Ecto neural progenitor cell (in vitro differentiated cells): Measurements from ENCODE around the gene KCTD18.
A peak's percentile ranks its signal among the peaks of the same experiment; 100 is the strongest.

Experiments
- DNase-seq: peaks from one replicate; pipeline ENCODE4 v3.0.0-alpha.2; 2018; ENCODE audit warnings: low spot score

KCTD18 gene

DNA sequence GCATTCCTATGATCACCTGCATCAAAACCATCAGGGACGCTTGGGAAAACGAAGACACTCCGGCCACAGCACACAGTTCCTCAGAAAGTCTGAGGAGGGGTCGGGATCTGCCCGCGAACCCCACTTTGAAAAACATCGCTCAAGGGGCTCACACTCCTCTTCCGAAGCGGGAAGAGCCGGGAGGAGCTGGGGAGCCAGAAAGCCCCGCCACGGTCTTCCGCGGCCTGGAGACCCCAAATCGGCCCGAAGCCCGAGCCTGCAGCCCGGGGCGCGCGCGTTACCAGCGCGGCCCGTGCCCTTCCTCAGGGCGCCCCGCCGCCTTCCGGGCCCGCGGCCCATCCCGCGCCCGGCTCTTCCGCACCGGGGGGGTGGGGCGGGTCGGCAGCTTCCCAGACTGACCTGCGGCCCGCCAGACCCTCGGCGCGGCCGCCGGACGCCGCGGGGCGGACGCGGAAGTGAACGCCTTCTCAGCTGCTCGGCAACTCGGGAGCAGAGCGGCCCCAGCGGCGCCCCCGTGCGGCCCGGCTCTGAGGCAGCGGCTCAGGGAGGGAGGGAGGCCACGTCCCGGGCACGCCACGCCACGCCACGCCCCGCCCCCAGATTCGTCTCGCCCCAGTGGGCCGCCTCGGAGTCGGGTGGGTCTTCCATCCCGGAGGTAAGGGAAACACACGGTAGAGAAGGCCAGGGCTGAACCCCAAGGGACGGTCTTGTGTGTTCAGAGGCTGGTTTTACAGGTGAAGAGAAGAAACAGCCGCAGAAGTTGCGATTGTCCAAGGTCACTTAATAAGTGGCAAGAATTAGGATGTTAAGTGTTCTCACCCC is at the start of gene KCTD18:
Gene KCTD18 (minus strand): TSS at position 457 of the 822 bp plus-strand sequence. CDS start 3,052 bp downstream, outside the sequence.
- DNase-seq = peak; percentile 94

DNA sequence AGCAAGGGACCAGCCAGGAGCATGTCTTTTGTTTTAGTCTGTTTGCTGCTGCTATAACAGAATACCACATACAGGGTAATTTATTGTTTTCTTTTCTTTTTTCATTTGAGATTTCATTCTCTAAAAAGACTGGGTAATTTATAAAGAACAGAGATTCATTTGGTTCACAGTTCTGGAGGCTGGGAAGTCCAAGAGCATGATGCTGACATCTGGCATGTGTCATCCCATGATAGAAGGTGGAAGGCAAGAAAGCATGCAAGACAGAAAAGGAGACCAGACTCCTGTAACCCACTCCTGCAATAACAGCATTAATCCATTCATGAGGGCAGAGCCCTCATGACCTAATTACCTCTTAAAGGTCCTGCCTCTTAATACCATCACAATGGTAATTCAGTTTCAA is 30.9 kb upstream of the KCTD18 start:
- no peak for DNase-seq

- DNase-seq = no peak
These were observed 28.3 kb upstream of the KCTD18 start for GRCh38 chr2:200538139-200538538.

GRCh38 chr2:200534572-200534971 is 24.7 kb upstream of the KCTD18 start:
- DNase-seq = no peak

DNA sequence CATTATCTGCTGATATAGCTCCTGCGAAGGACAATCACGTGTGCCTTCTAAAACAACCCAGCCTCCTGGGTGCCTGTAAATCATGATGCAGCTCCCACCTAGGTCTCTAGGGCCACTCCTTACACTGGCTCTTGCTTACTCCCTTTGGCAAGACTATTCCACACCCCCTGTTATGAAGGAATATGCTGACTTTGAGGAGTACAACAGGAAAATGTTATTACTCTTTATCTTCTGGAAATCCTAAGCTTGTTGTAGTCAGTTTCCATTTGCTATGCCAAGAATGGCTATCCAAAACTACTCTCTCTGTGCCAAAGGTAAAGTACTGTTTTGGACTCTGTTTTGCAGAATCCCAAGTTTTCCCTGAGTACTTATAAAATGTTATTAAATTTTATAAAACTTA is 23.9 kb upstream of the KCTD18 start:
- DNase-seq = no peak

DNA sequence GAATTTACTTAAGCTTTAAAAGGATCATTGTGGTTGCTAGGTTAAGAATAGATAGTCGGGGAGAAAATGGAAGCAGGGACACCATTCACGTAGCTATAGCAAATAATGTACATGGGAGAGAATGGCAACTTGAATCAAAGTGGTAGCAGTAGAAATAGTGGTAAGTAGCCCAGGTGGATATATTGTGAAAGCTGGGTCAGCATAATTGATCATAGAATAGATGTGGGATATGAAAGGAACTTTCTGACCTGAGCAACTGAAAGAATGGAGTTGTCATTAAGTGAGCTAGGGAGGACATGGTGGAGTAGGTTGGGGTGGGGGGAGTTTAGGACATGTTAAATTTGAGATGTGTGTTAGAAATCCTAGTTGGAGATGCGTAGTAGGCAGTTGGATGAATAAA is 18.4 kb upstream of the KCTD18 start:
- no peak for DNase-seq

DNA sequence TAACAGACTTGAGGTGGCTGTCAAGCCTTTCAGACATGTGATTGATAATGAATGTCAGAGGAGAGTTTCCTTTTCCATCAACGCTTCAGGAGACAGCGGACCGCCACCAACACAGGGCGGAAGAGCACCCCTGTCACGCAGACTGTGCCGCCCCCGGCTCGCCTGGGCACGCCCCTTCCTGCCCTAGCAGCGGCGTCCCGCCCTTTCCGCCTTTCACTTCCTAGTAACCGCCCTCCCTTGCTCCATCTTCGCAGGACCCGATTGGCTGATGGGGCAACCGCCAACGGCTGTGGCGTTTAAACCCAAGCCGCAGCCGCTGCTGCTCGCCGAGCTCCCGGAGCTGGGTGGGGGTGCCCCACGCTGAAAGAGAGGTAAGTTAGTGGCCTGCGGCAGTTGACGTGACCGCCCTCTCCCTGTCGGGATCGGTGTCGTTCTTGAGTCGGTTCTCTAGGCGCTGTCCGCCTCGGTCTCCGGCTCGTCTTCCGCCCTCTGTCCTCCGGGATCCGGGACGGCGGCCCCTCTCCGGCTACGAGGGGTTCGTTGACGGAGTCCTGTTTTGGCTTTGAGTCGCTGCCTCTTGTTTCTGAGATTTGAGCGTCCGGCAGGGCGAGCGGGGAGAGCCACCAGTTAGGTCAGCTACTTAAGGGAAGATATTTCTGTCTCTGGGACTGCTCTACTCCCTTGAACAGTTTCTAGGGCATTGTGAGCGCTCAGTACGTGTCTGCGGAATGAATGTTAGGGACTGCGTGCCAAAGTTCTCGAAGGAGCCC is 16.2 kb upstream of the KCTD18 start, which contains the start of gene SGO2:
Gene SGO2 (plus strand): TSS at position 326 of the 770 bp plus-strand sequence. CDS start 6,769 bp downstream, outside the sequence.
- peak; percentile 92 for DNase-seq

- DNase-seq = no peak
These were observed 15.6 kb upstream of the KCTD18 start for GRCh38 chr2:200525551-200525881.

DNA sequence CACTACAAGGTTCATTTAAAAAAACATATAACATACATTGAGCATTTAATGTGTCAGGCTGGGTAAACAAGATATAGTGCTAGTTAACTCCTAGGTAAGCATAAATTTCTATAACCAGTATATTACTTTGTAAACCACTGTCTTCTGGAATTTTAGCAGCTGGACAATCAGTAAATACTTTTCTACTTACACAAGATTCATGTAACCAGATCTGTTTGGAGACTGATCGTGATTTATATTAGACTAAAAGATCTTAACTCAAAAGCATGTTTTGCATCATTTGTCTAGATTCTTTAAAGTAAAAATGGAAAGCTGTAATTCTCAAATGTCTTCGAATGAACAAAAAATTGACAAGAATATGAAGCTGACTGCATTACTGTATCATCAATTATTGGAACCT is 15.2 kb upstream of the KCTD18 start:
- DNase-seq = no peak

GRCh38 chr2:200523604-200524003 is 13.7 kb upstream of the KCTD18 start:
- DNase-seq = no peak

GRCh38 chr2:200523158-200523557 is 13.3 kb upstream of the KCTD18 start:
- DNase-seq = no peak

- no peak for DNase-seq
These were observed 5.3 kb upstream of the KCTD18 start for GRCh38 chr2:200515155-200515554.

GRCh38 chr2:200509235-200509611 is 645 bp downstream of the KCTD18 start:
- DNase-seq = no peak

DNA sequence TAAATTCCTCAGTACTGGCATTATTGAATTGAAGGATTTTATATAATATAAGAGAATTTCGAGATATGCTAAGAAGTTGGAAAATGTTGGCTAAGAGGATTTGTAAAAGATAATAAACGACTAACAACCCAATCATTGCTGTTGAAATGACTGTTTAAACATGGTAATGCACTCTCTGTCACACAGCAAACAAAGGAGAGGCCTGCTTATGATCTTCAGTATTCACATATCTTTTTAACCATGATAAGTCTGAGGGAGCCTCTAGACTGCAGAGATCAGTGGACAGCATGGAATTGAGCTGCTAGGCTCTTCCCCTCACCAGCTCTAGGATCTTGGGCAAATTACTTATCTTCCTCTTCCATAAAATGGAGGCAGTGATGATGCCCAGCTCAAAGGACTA is 2.7 kb downstream of the KCTD18 start:
- DNase-seq = no peak

DNA sequence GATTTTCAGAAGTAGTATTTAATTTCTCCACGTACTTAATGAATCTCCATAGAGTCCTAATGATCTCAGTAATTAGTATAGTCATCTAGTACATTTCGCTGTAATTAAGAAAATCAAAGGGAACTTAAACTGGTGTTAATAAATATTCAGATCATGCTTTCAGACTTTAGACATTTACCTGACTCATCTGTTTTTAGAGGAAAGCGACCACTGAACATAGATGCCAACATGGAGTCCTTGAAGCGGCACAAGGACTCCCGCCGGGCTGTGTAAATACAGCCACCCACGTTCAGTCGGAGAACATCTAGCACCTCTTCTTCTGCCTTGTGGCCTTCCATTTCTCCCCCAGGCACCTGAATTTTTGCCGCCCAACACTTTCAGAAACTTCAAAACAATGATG is 3.2 kb downstream of the KCTD18 start:
- DNase-seq = no peak

GRCh38 chr2:200502196-200502595 is 7.7 kb downstream of the KCTD18 start:
- DNase-seq = no peak

- DNase-seq = no peak
These were observed 11.3 kb downstream of the KCTD18 start for GRCh38 chr2:200498402-200499162.

DNA sequence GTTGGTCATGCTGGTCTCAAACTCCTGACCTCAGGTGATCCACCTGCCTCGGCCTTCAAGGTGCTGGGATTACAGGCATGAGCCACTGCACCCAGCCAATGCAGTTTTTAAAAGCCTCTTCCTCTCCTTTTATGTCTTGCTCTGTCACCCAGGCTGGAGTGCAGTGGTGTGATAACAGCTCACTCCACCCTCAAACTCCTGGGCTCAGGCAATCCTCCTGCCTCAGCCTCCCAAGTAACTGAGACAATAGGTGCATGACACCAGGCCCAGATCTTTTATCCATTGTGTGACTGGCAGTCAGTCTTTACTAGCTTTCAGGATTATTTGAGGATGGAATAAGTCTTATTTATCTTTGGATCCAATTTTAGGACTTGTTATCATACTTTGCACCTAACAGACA is 13.2 kb downstream of the KCTD18 start:
- no peak for DNase-seq

GRCh38 chr2:200494048-200494447 is 15.8 kb downstream of the KCTD18 start:
- no peak for DNase-seq

DNA sequence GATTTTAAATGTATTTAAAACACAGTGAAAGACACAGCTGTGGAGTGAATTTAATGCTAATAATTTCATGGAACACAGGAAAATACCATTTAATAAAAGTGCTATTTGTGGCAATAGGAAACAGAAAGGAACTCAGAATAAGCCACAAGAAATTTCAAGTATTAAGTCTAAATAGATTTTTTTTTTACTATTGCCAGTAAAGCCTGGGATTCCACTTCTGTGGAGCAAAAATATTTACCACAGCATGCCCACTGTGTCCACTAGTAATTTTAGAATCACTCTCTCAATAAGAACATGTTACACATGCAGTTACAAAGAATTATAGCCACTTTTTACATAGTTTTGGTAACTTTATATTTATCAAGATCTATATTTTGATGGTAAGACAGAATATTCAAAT is 17.2 kb downstream of the KCTD18 start:
- no peak for DNase-seq

DNA sequence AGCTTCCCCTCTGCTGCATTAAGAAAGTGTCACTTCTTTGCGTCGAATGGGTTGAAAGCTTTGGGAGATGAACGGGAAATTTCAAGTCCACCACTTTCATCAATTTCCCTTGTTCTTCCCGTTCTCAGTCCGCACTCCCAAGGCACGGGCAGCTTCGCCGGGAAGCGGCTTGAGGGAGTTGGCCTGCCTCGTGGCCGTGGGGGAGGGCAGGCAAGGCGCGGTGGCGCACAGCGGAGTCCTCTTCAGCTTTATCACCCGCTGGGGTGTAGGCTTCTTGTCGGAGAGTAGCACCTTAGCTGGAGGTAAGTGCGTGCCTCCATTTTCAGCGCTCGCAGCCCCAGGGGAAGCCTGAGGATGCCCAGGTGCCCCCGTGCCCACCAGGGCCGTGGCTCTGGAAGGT is 19.9 kb downstream of the KCTD18 start:
- DNase-seq = no peak

- no peak for DNase-seq
These were observed 21.7 kb downstream of the KCTD18 start for GRCh38 chr2:200488169-200488568.

DNA sequence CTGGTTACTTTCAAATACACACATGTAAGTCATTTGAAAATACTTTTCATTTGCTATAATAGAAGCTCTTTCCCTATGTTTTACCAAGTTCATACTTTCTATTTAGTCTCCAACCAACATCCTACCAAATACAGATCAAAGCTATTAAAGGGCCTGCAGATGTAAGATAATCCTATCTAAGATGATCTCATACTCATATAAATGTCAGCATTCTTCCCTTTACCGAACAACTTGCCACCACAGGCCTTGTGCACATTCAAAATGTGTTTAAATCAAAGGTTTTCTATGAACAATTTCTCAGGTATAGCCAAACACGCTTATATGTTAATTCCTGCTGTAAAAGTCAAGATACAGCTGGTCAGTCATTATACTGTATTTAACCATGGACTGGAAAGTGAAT is 23.3 kb downstream of the KCTD18 start:
- DNase-seq = no peak
